GM18505 (cell line): Measurements from ENCODE around the gene PHF19.

Experiments
- ATAC-seq: cut with Tn5 transposase; IDR thresholded peaks from one replicate; pipeline ENCODE4 v1.9.1; 2021; ENCODE audit not compliant: unreplicated experiment
- POLR2A ChIP-seq: IDR thresholded peaks from 4 replicates; pipeline ENCODE4 v1.6.1; 2011; ENCODE audit warnings: borderline replicate concordance; ENCODE audit not compliant: insufficient read depth, insufficient read length; ENCODE audit errors: extremely low read depth

The PHF19 gene

GRCh38 chr9:120904061-120904977 lies 27.3 kb upstream of the PHF19 start:
- peak; percentile 57 for TF ChIP-seq POLR2A
- no peak for ATAC-seq

GRCh38 chr9:120902569-120903535 lies 25.9 kb upstream of the PHF19 start:
- TF ChIP-seq POLR2A, result no peak
- no peak for ATAC-seq

GRCh38 chr9:120901755-120902568 lies 25.0 kb upstream of the PHF19 start:
- TF ChIP-seq POLR2A, result peak; percentile 61
- ATAC-seq, result no peak

DNA sequence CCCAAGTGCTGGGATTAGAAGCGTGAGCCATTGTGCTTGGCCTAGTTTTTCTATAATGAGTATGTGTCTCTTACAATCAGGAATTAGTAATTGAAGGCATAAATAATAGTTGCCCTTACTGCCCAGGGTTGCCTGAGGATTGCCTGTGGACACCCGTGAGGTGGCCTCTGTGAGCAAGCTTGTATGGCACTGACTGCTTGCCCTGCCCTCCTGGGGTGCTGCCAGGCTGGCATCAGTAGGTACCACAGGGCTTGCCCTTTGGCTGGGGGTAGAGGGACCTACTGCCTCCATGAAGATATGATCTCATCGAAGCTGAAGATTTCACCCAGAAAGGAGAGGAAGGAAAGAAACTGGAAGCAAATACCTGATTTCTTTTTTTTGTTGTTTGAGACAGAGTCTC lies 23.8 kb upstream of the PHF19 start:
- peak; percentile 13 for TF ChIP-seq POLR2A
- no peak for ATAC-seq

DNA sequence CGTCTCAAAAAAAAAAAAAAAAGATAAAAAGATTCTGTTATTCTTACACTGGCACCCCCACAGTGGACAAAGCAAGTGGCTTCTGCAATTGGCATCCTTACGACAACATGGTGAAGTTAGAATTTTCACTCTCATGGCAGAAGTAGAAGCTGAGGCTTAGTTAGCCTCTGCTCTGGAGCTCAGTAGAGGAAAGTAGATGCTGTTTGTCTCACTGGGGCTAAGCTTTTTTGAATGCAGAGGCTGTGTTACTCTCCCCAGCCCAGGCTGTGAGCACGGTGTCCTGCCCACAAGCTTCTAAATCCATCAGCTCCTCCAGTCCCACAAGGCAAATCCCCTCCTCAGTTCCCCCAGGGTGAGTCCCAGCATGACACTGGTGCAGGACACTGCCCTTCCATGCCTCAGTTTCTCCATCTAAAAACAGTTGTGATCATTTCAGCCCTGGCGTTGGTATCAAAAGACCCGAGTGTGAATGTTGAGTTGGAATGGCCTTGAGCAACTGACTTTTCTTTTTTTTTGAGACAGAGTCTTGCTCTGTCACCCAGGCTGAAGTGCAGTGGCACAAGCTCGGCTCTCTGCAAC lies 22.6 kb upstream of the PHF19 start:
- TF ChIP-seq POLR2A, result peak; percentile 61
- no peak for ATAC-seq

GRCh38 chr9:120898396-120898795 lies 21.4 kb upstream of the PHF19 start:
- TF ChIP-seq POLR2A, result peak; percentile 29
- ATAC-seq, result no peak

- TF ChIP-seq POLR2A, result no peak
- ATAC-seq, result no peak
These were observed 19.0 kb upstream of the PHF19 start for GRCh38 chr9:120895951-120896350.

GRCh38 chr9:120894321-120895148 lies 17.5 kb upstream of the PHF19 start:
- no peak for ATAC-seq
- TF ChIP-seq POLR2A, result no peak

DNA sequence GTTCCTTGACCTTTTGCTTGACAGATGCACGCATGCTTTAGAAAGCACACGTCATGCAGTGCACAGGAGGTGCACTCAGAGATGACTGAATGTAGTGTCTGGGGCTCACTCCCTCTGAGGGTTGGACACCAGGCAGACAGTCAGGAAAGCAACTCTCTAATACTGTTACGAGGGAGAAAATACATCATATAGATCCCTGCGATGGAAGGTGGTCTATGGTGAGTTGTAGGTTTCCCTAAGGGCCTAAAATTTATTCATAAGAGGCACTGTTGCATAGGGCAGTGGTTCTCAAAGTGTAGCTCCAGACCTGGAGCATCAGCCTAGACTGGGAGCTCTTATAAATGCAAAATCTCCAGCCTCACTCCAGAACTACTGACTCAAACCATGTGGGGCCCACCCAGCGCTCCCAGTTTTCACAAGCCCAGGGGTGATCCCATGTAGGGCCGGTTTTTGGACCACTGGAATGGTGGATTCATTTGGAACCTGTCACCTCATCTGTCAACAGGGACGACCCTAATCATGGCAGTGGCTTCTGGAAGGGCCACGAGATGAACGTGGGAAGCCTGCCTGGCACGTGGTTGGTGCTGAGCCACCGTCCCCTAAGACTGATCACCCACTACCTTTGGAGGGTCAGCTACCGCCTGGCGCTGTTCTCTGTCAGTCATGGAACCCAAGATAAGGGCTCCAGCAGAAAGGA lies 16.8 kb upstream of the PHF19 start:
- no peak for ATAC-seq

GRCh38 chr9:120892748-120893610 lies 16.0 kb upstream of the PHF19 start:
- ATAC-seq, result peak; percentile 66
- no peak for TF ChIP-seq POLR2A

More for the DNA sequence above, 16.8 kb upstream of the PHF19 start:
- peak; percentile 51 for TF ChIP-seq POLR2A
